ENCODE data around the gene LYAR. TPM values are rescaled to one million over a fixed set of nuclear protein-coding genes. Genes with fewer than 3 reads are reported as not detected.

The LYAR gene
- polyA plus RNA-seq, 1 donor (not counting 4 experiments of a cell fraction or from before 2014, with no cell fraction given): 19.8 TPM

- H3K4me3 ChIP-seq (ENCODE audit: control insufficient read depth in 2 of 3, extremely low read depth in 1 of 3, insufficient read depth in 2 of 3, low read depth in 1 of 3, low read length in 3 of 3): no peak overlapping the region
- H3K27ac ChIP-seq (ENCODE audit: control insufficient read depth, insufficient read depth, low read length): no peak overlapping the region
- no peaks in the 10 kb centered on the region for H3K79me2 ChIP-seq (ENCODE audit: control insufficient read depth, insufficient read depth, low read length)
- H3K9me1 ChIP-seq (ENCODE audit: control insufficient read depth, extremely low read depth, insufficient read depth, low read length): no peaks in the 10 kb centered on the region
- no peak for DNase-seq (ENCODE audit: low read depth, low spot score)
- H3K27me3 ChIP-seq (ENCODE audit: control insufficient read depth, extremely low read depth, insufficient read depth, low read length): no peaks in the 10 kb centered on the region
- H3K9me3 ChIP-seq (ENCODE audit: control insufficient read depth, low read depth, low read length): no peaks in the 10 kb centered on the region
- no peaks in the 10 kb centered on the region for H3K36me3 ChIP-seq (ENCODE audit: control insufficient read depth in 2 of 2, extremely low read depth in 1 of 2, insufficient read depth in 2 of 2, low read length in 2 of 2)
- H4K20me1 ChIP-seq (ENCODE audit: control insufficient read depth, extremely low read depth, insufficient read depth, low read length): no peaks in the 10 kb centered on the region
- H3K9ac ChIP-seq (ENCODE audit: control insufficient read depth, extremely low read depth, insufficient read depth, low read length): no peak overlapping the region
- FAIRE-seq: no peak
- no peak overlapping the region for H3K4me2 ChIP-seq (ENCODE audit: control insufficient read depth, extremely low read depth, insufficient read depth, low read depth, low read length)
- no peaks in the 10 kb centered on the region for H3K4me1 ChIP-seq (ENCODE audit: control insufficient read depth, extremely low read depth, insufficient read depth, low read length)
- TF ChIP-seq, protein P1, sequence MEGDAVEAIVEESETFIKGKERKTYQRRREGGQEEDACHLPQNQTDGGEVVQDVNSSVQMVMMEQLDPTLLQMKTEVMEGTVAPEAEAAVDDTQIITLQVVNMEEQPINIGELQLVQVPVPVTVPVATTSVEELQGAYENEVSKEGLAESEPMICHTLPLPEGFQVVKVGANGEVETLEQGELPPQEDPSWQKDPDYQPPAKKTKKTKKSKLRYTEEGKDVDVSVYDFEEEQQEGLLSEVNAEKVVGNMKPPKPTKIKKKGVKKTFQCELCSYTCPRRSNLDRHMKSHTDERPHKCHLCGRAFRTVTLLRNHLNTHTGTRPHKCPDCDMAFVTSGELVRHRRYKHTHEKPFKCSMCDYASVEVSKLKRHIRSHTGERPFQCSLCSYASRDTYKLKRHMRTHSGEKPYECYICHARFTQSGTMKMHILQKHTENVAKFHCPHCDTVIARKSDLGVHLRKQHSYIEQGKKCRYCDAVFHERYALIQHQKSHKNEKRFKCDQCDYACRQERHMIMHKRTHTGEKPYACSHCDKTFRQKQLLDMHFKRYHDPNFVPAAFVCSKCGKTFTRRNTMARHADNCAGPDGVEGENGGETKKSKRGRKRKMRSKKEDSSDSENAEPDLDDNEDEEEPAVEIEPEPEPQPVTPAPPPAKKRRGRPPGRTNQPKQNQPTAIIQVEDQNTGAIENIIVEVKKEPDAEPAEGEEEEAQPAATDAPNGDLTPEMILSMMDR (optimal IDR thresholded peaks at IDR 0.05 in 1 of 3, IDR thresholded peaks at IDR 0.05 in 1 of 3, conservative IDR thresholded peaks at IDR 0.05 in 1 of 3; ENCODE audit: extremely low read depth in 1 of 3, insufficient read depth in 2 of 3, low read length in 3 of 3): no peak
- no peak for TF ChIP-seq EZH2 (IDR thresholded peaks at IDR 0.05; ENCODE audit: low read length)
- dilution Hi-C loops (cut with MboI; ENCODE audit: extremely low pct_ligation_motif_present, low sequenced_read_pairs): no loop called here
- no peak overlapping the region for H2AFZ ChIP-seq (ENCODE audit: control insufficient read depth, low read length)
Measured at GRCh38 chr4:4330794-4331193, 40.8 kb upstream of the LYAR start.

GRCh38 chr4:4329496-4329895, 39.5 kb upstream of the LYAR start:
- H3K36me3 ChIP-seq (ENCODE audit: control insufficient read depth in 2 of 2, extremely low read depth in 1 of 2, insufficient read depth in 2 of 2, low read length in 2 of 2): no peaks in the 10 kb centered on the region
- H3K27me3 ChIP-seq (ENCODE audit: control insufficient read depth, extremely low read depth, insufficient read depth, low read length): no peaks in the 10 kb centered on the region
- H3K27ac ChIP-seq (ENCODE audit: control insufficient read depth, insufficient read depth, low read length): no peak overlapping the region
- no peaks in the 10 kb centered on the region for H3K9me3 ChIP-seq (ENCODE audit: control insufficient read depth, low read depth, low read length)
- dilution Hi-C loops (cut with MboI; ENCODE audit: extremely low pct_ligation_motif_present, low sequenced_read_pairs): no loop called here
- H3K4me1 ChIP-seq (ENCODE audit: control insufficient read depth, extremely low read depth, insufficient read depth, low read length): no peaks in the 10 kb centered on the region
- no peak overlapping the region for H3K9ac ChIP-seq (ENCODE audit: control insufficient read depth, extremely low read depth, insufficient read depth, low read length)
- no peak overlapping the region for H3K4me2 ChIP-seq (ENCODE audit: control insufficient read depth, extremely low read depth, insufficient read depth, low read depth, low read length)
- no peak overlapping the region for H3K4me3 ChIP-seq (ENCODE audit: control insufficient read depth in 2 of 3, extremely low read depth in 1 of 3, insufficient read depth in 2 of 3, low read depth in 1 of 3, low read length in 3 of 3)
- H4K20me1 ChIP-seq (ENCODE audit: control insufficient read depth, extremely low read depth, insufficient read depth, low read length): no peaks in the 10 kb centered on the region
- H3K9me1 ChIP-seq (ENCODE audit: control insufficient read depth, extremely low read depth, insufficient read depth, low read length): no peaks in the 10 kb centered on the region
- no peak overlapping the region for H2AFZ ChIP-seq (ENCODE audit: control insufficient read depth, low read length)
- TF ChIP-seq, protein P1 (optimal IDR thresholded peaks at IDR 0.05 in 1 of 3, IDR thresholded peaks at IDR 0.05 in 1 of 3, conservative IDR thresholded peaks at IDR 0.05 in 1 of 3; ENCODE audit: extremely low read depth in 1 of 3, insufficient read depth in 2 of 3, low read length in 3 of 3): no peak
- TF ChIP-seq EZH2 (IDR thresholded peaks at IDR 0.05; ENCODE audit: low read length): no peak
- DNase-seq (ENCODE audit: low read depth, low spot score) (no peak), FAIRE-seq (no peak)
- H3K79me2 ChIP-seq (ENCODE audit: control insufficient read depth, insufficient read depth, low read length): no peaks in the 10 kb centered on the region

Measured in keratinocyte (primary cell).